MV-4-11 (cell line): Measurements from ENCODE around the gene SOAT2.
A peak's percentile ranks its signal among the peaks of the same experiment; 100 is the strongest.

Source experiments
- DNase-seq: peaks from one replicate; lab custom pipeline; 2025; lab: John Stamatoyannopoulos, UW

The SOAT2 gene

GRCh38 chr12:53064613-53065436 is 38.5 kb upstream of the SOAT2 start:
- DNase-seq = no peak

GRCh38 chr12:53065470-53065869 is 37.8 kb upstream of the SOAT2 start:
- no peak for DNase-seq

- DNase-seq = peak; percentile 8
Measured at GRCh38 chr12:53065975-53066931, 37.0 kb upstream of the SOAT2 start.

- no peak for DNase-seq
Measured at GRCh38 chr12:53067074-53067992, 36.0 kb upstream of the SOAT2 start.

GRCh38 chr12:53067993-53068770 is 35.1 kb upstream of the SOAT2 start:
- DNase-seq = no peak

- no peak for DNase-seq
Measured at GRCh38 chr12:53068811-53069585, 34.3 kb upstream of the SOAT2 start.

- no peak for DNase-seq
Measured at GRCh38 chr12:53069621-53070410, 33.5 kb upstream of the SOAT2 start.

GRCh38 chr12:53070877-53071492 is 32.3 kb upstream of the SOAT2 start:
- DNase-seq = peak; percentile 47

GRCh38 chr12:53071591-53072551 is 31.4 kb upstream of the SOAT2 start:
- no peak for DNase-seq

- no peak for DNase-seq
Measured at GRCh38 chr12:53073881-53074280, 29.4 kb upstream of the SOAT2 start.

GRCh38 chr12:53074283-53074998 is 28.8 kb upstream of the SOAT2 start:
- no peak for DNase-seq

- DNase-seq = no peak
Measured at GRCh38 chr12:53074999-53075370, 28.3 kb upstream of the SOAT2 start.

- no peak for DNase-seq
Measured at GRCh38 chr12:53076461-53076860, 26.8 kb upstream of the SOAT2 start.

GRCh38 chr12:53077030-53077429 is 26.3 kb upstream of the SOAT2 start:
- DNase-seq = no peak

- no peak for DNase-seq
Measured at GRCh38 chr12:53078425-53079225, 24.7 kb upstream of the SOAT2 start.
